ENCODE results near the gene EVI5.
A peak's percentile ranks its signal among the peaks of the same experiment; 100 is the strongest.
"Not testable (repeated sequence)": the region's sequence is repeated elsewhere in the genome, so short reads cannot be mapped to it uniquely, and the experiment has no call there.

EVI5 gene

GRCh38 chr1:92791487-92792066, 6.7 kb upstream of the EVI5 start:
- DNase-seq: peak; percentile 27 to 66

- DNase-seq: no peak
Observed at GRCh38 chr1:92790867-92791266, 6.0 kb upstream of the EVI5 start.

GRCh38 chr1:92790081-92790480, 5.2 kb upstream of the EVI5 start:
- no peak for DNase-seq

- no peak for DNase-seq
Observed at GRCh38 chr1:92786111-92786901, 1.4 kb upstream of the EVI5 start.

GRCh38 chr1:92784021-92784638, 778 bp downstream of the EVI5 start:
- DNase-seq: peak in 1 of 2 experiments; percentile 4

GRCh38 chr1:92783550-92783949, 1.4 kb downstream of the EVI5 start:
- DNase-seq: not testable (repeated sequence)

- DNase-seq: no peak
Observed at GRCh38 chr1:92778376-92778775, 6.5 kb downstream of the EVI5 start.

- no peak for DNase-seq
Observed at GRCh38 chr1:92774407-92774806, 10.5 kb downstream of the EVI5 start.

GRCh38 chr1:92773749-92774148, 11.2 kb downstream of the EVI5 start:
- DNase-seq: not testable (repeated sequence)

- no peak for DNase-seq
Observed at GRCh38 chr1:92769856-92770255, 15.1 kb downstream of the EVI5 start.

GRCh38 chr1:92768915-92769314, 16.0 kb downstream of the EVI5 start:
- DNase-seq: no peak

GRCh38 chr1:92768296-92768695, 16.6 kb downstream of the EVI5 start:
- no peak for DNase-seq

- no peak for DNase-seq
Observed at GRCh38 chr1:92764116-92764515, 20.8 kb downstream of the EVI5 start.

- DNase-seq: no peak
Observed at GRCh38 chr1:92762355-92762754, 22.6 kb downstream of the EVI5 start.

- DNase-seq: no peak
Observed at GRCh38 chr1:92759361-92759760, 25.5 kb downstream of the EVI5 start.

- DNase-seq: no peak
Observed at GRCh38 chr1:92756537-92756936, 28.4 kb downstream of the EVI5 start.

GRCh38 chr1:92755541-92756461, 29.1 kb downstream of the EVI5 start:
- DNase-seq: no peak

GRCh38 chr1:92754719-92755050, 30.2 kb downstream of the EVI5 start:
- no peak for DNase-seq

- no peak for DNase-seq
Observed at GRCh38 chr1:92754000-92754718, 30.7 kb downstream of the EVI5 start.

GRCh38 chr1:92752719-92753118, 32.2 kb downstream of the EVI5 start:
- no peak for DNase-seq

GRCh38 chr1:92749024-92749634, 35.8 kb downstream of the EVI5 start:
- peak; percentile 38 to 57 for DNase-seq

- DNase-seq: no peak
Observed at GRCh38 chr1:92748138-92748537, 36.8 kb downstream of the EVI5 start.

All from NCI-H2081 (cell line).